ENCODE results near the gene ERCC5.

GRCh38 chr13:102905905-102906771 is 60.3 kb downstream of the ERCC5 start:
- no peak for TF ChIP-seq CTCF (IDR thresholded peaks at IDR 0.05; ENCODE audit: control extremely low read depth in 1 of 3, insufficient read depth in 1 of 3, low read depth in 1 of 3, low read length in 3 of 3)
- no peak for TF ChIP-seq YY1 (IDR thresholded peaks at IDR 0.05; ENCODE audit: low read depth, low read length)
- TF ChIP-seq BACH1 (IDR thresholded peaks at IDR 0.05; ENCODE audit: low read length), result no peak
- TF ChIP-seq CBX5 (IDR thresholded peaks at IDR 0.05; ENCODE audit: low read depth, low read length), result no peak
- no peak for TF ChIP-seq EZH2 (IDR thresholded peaks at IDR 0.05; ENCODE audit: low read depth, low read length, severe bottlenecking)
- TF ChIP-seq POLR2AphosphoS5 (IDR thresholded peaks at IDR 0.05; ENCODE audit: low read depth, low read length), result no peak
- TF ChIP-seq SUZ12 (IDR thresholded peaks at IDR 0.05; ENCODE audit: low read length), result no peak
- no peak for TF ChIP-seq EGR1 (IDR thresholded peaks at IDR 0.05; ENCODE audit: borderline replicate concordance, low read depth, low read length)
- no peak for TF ChIP-seq BRCA1 (IDR thresholded peaks at IDR 0.05; ENCODE audit: low read depth, low read length)
- TF ChIP-seq SRF (IDR thresholded peaks at IDR 0.05; ENCODE audit: low read depth, low read length), result no peak
- no peak for TF ChIP-seq POLR2A (IDR thresholded peaks at IDR 0.05; ENCODE audit: control extremely low read depth in 1 of 2, low read depth in 2 of 2, low read length in 2 of 2)
- TF ChIP-seq HDAC6 (IDR thresholded peaks at IDR 0.05; ENCODE audit: low read depth, low read length), result no peak
- TF ChIP-seq JUND (IDR thresholded peaks at IDR 0.05; ENCODE audit: low read length), result no peak
- no peak for TF ChIP-seq RFX5 (IDR thresholded peaks at IDR 0.05; ENCODE audit: borderline replicate concordance, low read depth, low read length)
